ENCODE results near the gene KDM4B. TPM values are rescaled to one million over a fixed set of nuclear protein-coding genes. Genes with fewer than 3 reads are reported as not detected.

The KDM4B gene
- total RNA-seq, 2 experiments from 2014 or later: 55.9 to 60.8 TPM

DNA sequence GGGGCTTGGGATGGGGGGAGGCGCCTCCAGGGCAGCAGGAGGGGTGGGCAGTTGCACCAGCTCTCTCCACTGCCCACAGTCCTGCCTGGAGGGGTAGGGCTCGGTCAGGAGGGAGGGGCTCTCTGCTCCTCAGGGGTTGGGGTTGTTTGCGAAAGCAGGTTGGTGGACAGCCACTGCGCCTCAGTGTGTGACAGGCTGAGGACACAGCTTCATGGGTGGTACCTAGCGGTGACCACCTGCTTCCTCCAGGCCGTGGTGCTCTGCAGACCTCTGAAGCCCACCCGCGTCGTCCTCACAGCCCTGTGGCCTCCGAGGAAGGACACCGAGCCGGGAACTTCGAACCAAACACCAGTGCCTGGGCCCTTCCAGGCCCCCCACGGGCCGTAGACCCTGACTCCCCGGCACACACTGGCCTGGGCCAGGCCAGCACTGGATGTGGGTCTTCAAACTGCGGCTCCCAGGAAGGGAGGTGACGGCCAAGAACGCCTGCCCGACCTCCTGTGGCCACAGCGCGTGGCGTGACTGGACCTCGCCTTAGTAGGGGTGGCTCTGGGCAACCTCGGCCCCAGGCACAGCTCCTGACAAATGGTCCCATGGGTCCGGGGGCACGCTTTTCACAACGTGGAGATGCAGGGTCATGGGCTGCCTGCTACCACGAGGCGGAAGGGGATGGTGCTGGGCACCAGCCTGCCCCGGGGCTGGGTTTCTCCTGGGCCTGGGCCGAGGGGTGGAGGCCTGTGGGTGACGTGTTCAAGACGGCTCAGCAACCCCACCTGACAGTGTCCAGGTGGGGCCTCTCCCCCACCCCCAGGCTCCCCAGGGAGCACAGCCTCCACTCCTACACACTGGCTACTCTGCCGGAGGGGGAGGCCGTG, 173.2 kb downstream of the KDM4B start:
- Mint-ChIP-seq H3K27ac (no peak overlapping the region), H3K4me3 (no peak overlapping the region), H3K27me3 (no peaks in the 10 kb centered on the region), H3K4me1 (peaks cover 25% of the 10 kb centered on the region), H3K36me3 (peaks cover 39% of the 10 kb centered on the region), H3K9me3 (peaks cover 2% of the 10 kb centered on the region)
- ATAC-seq (ENCODE audit: low read depth) (no peak), DNase-seq (no peak)
- POLR2A ChIA-PET: no interaction called here

DNA sequence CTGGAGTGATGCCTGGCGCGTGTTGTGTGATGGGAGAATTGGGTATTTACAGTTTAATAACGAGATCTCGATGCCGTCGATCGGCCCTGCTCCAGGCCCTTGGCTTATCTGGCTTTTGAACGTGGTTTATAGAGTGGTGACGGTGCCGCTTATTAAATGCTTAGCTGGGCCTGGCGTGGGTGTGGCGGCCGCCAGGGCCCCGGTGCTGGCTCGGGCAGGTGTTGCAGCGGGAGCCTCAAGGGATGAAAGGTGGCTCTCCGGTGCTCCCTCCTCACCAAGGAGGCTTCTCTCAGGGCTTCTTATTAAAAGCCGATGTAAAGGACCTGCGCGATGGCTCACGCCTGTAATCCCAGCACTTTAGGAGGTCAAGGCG, 173.8 kb downstream of the KDM4B start:
- Mint-ChIP-seq H3K27ac (no peak overlapping the region), H3K4me3 (no peak overlapping the region), H3K27me3 (no peaks in the 10 kb centered on the region), H3K36me3 (peaks cover 38% of the 10 kb centered on the region), H3K9me3 (peaks cover 2% of the 10 kb centered on the region), H3K4me1 (peaks cover 25% of the 10 kb centered on the region)
- DNase-seq (no peak), ATAC-seq (ENCODE audit: low read depth) (no peak)
- POLR2A ChIA-PET: no interaction called here

DNA sequence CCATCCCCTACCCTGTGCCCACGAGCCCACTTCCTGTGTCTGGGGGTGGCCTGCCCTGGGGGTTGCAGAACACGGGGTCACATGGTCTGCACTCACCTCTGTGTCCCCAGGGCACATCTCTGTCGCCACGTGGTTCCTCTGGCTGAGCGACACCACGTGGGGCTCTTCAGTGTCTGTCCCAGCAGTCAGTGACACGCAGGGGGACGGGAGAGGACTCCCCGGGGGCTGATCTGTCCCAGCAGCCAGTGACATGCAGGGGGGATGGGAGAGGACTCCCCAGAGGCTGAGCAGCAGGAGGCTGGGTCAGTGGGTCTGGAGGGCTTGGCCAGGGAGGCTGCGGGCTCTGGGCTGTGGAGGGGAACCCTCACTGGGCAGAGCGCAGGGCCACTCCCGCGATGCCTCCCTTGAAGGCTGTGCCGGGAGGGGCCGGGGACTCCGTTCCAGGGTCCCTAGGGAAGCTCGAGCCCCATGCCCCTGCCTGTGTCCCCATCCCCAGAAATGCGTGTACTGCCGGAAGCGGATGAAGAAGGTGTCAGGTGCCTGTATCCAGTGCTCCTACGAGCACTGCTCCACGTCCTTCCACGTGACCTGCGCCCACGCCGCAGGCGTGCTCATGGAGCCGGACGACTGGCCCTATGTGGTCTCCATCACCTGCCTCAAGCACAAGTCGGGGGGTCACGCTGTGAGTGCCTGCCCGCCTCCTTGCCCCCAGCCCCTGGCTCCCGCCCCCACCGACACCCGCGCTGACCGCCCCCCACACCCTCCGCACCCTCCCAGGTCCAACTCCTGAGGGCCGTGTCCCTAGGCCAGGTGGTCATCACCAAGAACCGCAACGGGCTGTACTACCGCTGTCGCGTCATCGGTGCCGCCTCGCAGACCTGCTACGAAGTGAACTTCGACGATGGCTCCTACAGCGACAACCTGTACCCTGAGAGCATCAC, 174.8 kb downstream of the KDM4B start:
- POLR2A ChIA-PET: no interaction called here
- H3K27ac Mint-ChIP-seq: peak overlapping the region; percentile 9
- DNase-seq (peak; percentile 43), ATAC-seq (ENCODE audit: low read depth) (peak; percentile 28)
- peaks cover 2% of the 10 kb centered on the region for H3K9me3 Mint-ChIP-seq
- H3K4me1 Mint-ChIP-seq: peaks cover 19% of the 10 kb centered on the region
- no peaks in the 10 kb centered on the region for H3K27me3 Mint-ChIP-seq
- peaks cover 27% of the 10 kb centered on the region for H3K36me3 Mint-ChIP-seq
- H3K4me3 Mint-ChIP-seq: peak overlapping the region; percentile 41

DNA sequence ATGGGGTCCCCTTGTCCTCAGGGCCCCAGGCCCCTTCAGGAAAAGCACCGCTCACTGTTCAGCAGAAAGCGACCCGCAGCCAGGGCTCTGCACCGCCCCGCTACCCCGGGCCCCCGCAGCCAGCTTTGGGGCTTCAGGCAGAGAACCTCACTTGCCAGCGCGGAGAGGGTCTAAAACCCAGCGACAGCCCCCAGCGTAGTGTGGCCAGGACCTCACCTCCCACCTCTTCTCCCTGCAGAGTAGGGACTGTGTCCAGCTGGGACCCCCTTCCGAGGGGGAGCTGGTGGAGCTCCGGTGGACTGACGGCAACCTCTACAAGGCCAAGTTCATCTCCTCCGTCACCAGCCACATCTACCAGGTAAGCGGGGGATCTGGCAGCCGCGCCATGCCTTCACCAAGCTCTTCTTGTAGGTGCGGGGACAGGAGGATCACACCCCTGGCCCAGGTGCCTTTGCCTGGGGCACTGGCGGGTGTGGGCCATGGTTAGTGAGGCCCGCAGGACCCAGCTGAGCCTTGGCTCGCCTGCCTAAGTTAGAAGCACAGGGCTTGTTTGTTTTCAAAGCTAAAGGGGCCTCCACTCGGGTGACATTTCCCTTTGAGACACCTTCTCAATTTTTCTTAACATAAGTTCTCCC, 175.7 kb downstream of the KDM4B start:
- Mint-ChIP-seq H3K4me1 (peaks cover 10% of the 10 kb centered on the region), H3K27me3 (no peaks in the 10 kb centered on the region), H3K36me3 (peaks cover 19% of the 10 kb centered on the region), H3K27ac (no peak overlapping the region), H3K9me3 (no peaks in the 10 kb centered on the region), H3K4me3 (no peak overlapping the region)
- no peak for ATAC-seq (ENCODE audit: low read depth)
- POLR2A ChIA-PET: interaction anchor here (1.2 kb wide), 1 partner anchor 13 kb away, joined by 3 read pairs; no protein-coding TSS in a partner anchor
- no peak for DNase-seq

DNA sequence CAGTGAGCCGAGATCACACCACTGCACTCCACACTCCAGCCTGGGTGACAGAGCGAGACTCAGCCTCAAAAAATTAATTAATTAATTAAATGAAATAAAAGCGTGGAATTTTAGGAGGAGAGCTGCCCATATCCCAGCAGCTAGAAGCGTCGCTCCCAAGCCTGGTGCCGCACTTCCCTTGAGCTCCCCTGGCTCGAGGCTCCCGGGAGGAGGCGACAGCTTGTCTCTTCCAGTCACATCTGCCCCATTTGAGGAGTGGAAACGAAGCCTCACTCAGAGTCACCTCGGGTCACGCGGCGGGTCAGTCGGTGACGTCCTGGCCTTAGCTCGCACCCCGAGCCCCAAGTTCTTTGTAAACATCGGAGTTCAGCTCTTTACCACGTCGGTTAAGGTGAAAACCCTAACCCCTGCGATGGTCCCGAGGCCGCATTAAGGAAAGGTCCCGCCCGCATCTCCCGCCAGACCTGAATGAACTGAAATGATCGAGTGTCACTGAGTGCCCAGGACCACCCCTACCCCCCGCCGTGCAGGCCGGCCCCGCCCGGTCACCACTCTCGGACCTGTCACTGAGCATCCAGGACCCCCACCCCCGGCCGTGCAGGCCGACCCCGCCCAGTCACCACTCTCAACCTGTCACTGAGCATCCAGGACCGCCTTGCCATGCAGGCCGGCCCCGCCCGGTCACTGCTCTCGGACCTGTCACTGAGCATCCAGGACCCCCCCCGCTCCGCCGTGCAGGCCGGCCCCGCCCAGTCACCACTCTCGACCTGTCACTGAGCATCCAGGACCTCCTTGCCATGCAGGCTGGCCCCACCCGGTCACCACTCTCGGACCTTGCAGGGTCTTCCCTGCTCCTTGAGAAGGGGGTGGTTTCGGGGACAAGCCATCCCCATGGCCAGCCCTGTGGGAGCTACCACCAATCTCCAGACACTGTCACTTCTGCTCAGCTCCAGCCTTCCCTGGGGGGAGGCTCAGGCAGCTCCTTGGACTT, 176.9 kb downstream of the KDM4B start:
- POLR2A ChIA-PET: interaction anchor here (1.2 kb wide), 1 partner anchor 15 kb away, joined by 3 read pairs; no protein-coding TSS in a partner anchor
- H3K27me3 Mint-ChIP-seq: no peaks in the 10 kb centered on the region
- H3K36me3 Mint-ChIP-seq: peaks cover 16% of the 10 kb centered on the region
- H3K4me3 Mint-ChIP-seq: no peak overlapping the region
- DNase-seq (no peak), ATAC-seq (ENCODE audit: low read depth) (no peak)
- no peaks in the 10 kb centered on the region for H3K9me3 Mint-ChIP-seq
- peaks cover 8% of the 10 kb centered on the region for H3K4me1 Mint-ChIP-seq
- H3K27ac Mint-ChIP-seq: no peak overlapping the region

DNA sequence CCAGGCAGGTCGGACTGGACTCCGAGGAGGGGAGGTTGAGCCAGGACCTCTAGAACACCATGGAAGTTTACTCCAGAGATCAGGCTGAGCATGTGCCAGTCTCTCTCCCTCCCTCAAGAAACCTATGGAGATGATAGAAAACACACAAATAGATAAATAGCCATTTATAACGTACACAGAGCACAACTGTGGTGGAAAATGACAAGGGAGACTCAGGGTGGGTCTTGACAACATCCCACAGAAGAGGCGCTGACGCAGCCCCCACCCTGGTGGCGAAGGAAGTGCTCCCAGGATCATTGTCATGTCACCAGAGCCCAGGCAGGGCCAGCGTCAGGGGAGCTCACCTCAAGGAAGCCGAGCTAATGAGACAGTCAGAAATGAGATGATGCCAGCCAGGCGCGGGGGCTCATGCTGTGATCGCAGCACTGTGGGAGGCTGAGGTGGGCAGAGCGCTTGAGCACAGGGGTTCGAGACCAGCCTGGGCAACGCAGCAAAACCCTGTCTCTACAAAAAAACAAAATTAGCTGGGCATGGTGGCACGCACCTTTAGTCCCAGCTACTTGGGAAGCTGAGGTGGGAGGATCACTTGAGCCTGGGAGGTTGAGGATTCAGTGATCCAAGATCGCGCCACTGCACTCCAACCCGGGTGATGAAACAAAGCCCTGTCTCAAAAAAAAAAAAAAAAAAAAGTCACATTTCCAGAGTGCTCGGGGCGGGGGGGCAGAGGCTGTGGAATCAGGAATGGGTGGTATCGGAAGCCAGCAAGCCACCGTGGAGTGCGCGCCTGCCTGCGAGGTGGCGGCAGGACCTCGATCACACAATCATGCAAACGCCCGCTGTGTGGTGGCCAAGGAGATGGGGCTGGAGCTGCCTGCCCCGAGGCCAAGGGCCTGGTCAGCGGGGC, 178.4 kb downstream of the KDM4B start:
- ATAC-seq (ENCODE audit: low read depth) (no peak), DNase-seq (no peak)
- H3K4me1 Mint-ChIP-seq: peaks cover 8% of the 10 kb centered on the region
- no peaks in the 10 kb centered on the region for H3K27me3 Mint-ChIP-seq
- no peak overlapping the region for H3K4me3 Mint-ChIP-seq
- no peak overlapping the region for H3K27ac Mint-ChIP-seq
- H3K9me3 Mint-ChIP-seq: no peaks in the 10 kb centered on the region
- peaks cover 16% of the 10 kb centered on the region for H3K36me3 Mint-ChIP-seq
- POLR2A ChIA-PET: no interaction called here

DNA sequence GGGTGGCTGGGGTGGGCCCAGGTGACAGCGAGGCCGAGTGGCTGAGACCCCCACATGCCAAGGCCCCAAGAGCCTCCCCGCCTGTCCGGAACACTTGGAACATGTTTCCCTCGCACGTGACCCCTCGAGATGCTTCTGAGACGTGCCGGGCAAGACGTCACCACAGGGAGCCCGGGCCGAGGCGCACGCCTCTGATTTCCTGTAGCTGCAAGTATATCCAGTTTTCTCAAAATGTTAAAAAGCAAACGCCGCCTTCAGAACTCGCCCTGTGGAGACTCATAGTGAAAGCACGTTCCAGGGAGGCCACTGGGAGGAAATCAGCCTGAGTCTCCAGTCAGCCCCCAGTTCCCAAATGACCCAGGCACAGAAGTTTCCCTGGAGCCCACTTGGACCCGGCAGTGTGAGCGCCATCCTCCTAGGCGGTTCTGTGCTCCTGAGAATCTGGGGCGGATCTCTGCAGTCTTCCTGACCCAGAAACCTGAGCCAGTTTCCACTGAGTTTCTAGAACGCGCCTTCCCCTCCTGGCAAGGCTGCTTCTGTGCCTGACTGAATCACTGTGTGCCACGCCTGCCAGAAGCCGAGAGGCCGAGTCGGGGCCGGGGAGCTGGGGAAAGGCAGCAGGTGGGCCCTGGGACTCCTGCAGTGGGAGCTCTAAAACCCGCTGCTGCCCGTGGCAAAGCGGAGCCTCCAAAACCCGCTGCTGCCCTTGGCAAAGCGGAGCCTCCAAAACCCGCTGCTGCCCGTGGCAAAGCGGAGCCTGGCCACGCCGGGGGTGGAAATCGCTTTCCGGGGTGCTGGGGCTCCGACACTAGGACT, 179.3 kb downstream of the KDM4B start:
- no peaks in the 10 kb centered on the region for H3K27me3 Mint-ChIP-seq
- H3K27ac Mint-ChIP-seq: no peak overlapping the region
- POLR2A ChIA-PET: no interaction called here
- peaks cover 13% of the 10 kb centered on the region for H3K36me3 Mint-ChIP-seq
- no peak for DNase-seq
- peaks cover 7% of the 10 kb centered on the region for H3K4me1 Mint-ChIP-seq
- no peak for ATAC-seq (ENCODE audit: low read depth)
- no peaks in the 10 kb centered on the region for H3K9me3 Mint-ChIP-seq
- H3K4me3 Mint-ChIP-seq: no peak overlapping the region

DNA sequence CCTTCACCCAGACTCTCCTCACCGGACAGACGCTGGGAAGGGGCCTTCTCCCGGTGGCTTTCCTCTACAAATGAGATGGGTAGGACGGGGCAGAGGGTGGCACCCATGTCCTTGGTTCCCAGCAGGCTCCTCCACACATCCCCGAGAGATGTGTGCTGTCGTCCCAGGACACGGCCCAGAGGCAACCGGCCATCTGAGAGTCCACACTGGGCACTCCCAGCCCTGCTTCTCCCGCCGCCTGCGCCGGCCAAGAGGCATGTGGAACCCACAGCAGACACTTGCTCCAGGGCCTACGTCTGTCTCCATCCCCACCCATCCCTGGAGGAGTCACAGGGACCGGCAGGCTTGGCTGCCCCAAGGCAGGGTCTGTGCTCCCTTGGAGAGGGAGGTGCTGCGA, 179.9 kb downstream of the KDM4B start:
- Mint-ChIP-seq H3K4me3 (no peak overlapping the region), H3K27ac (no peak overlapping the region), H3K27me3 (no peaks in the 10 kb centered on the region), H3K4me1 (peaks cover 2% of the 10 kb centered on the region), H3K36me3 (peaks cover 9% of the 10 kb centered on the region), H3K9me3 (no peaks in the 10 kb centered on the region)
- peak; percentile 29 for DNase-seq
- no peak for ATAC-seq (ENCODE audit: low read depth)
- POLR2A ChIA-PET: no interaction called here

DNA sequence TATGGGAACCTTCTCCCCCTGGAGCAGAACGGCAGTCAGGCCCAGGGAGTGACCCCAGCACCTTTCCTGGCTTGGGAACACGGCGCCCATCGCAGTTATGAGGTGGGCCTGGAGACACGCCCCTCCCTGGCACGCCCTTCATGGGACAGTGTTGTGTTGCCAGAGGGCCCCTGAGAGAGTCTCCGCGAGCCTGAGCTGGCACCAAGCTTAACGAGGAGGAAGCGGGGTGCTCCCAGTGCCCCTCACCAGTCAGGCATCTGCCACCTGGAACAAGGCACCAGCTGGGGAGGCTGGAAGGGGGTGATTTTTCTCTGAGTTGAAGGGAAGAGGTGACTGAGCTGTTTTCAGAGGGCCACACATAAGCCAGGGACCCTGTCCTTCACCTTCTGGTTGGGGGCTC, 180.6 kb downstream of the KDM4B start:
- H3K36me3 Mint-ChIP-seq: peaks cover 9% of the 10 kb centered on the region
- ATAC-seq (ENCODE audit: low read depth) (no peak), DNase-seq (no peak)
- no peaks in the 10 kb centered on the region for H3K27me3 Mint-ChIP-seq
- peaks cover 2% of the 10 kb centered on the region for H3K4me1 Mint-ChIP-seq
- POLR2A ChIA-PET: no interaction called here
- H3K27ac Mint-ChIP-seq: no peak overlapping the region
- H3K4me3 Mint-ChIP-seq: no peak overlapping the region
- H3K9me3 Mint-ChIP-seq: no peaks in the 10 kb centered on the region

- Mint-ChIP-seq H3K4me1 (peaks cover 2% of the 10 kb centered on the region), H3K36me3 (peaks cover 9% of the 10 kb centered on the region), H3K27ac (no peak overlapping the region), H3K9me3 (no peaks in the 10 kb centered on the region), H3K27me3 (no peaks in the 10 kb centered on the region), H3K4me3 (no peak overlapping the region)
- POLR2A ChIA-PET: no interaction called here
- DNase-seq (no peak), ATAC-seq (ENCODE audit: low read depth) (no peak)
These were observed 181.3 kb downstream of the KDM4B start for GRCh38 chr19:5149932-5150901.
